PC-3 (cell line): Measurements from ENCODE around the gene LGALSL.

Experiments used
- CTCF ChIP-seq: fragments of 300-600 bp; sonication (generic); conservative IDR thresholded peaks from 2 replicates; pipeline ENCODE4 v1.5.1; 2017; ENCODE audit warnings: antibody characterized with exemption, low read depth, mild to moderate bottlenecking, low read length
- EZH2 ChIP-seq: fragments of 300-600 bp; sonication (generic); IDR thresholded peaks from one replicate; pipeline ENCODE4 v1.6.1; 2017; ENCODE audit warnings: antibody characterized with exemption, mild to moderate bottlenecking, low read length; ENCODE audit not compliant: unreplicated experiment

- TF ChIP-seq CTCF (no peak), EZH2 (no peak)
Observed at GRCh38 chr2:64453770-64454385, at the start of gene LGALSL.
